Lung (tissue), 12 donors: Measurements from ENCODE around the gene TTLL9. TPM values are rescaled to one million over a fixed set of nuclear protein-coding genes. Genes with fewer than 3 reads are reported as not detected.

ENCODE experiments used
- ATAC-seq: fragments of 200-7000 bp; cut with Tn5 transposase; one replicate; pipeline ENCODE4 v1.9.1; 2020; ENCODE audit warnings: moderate number of reproducible peaks; ENCODE audit not compliant: insufficient read depth, low FRiP score
- DNase-seq, 3 donors: peaks; one replicate each; pipeline ENCODE4 v3.0.0-alpha.2; 2013 to 2017
- H3K27ac ChIP-seq, 2 donors: one replicate each; pipeline ENCODE4 v1.5.1; 2013; ENCODE audit warnings: mild to moderate bottlenecking in 2 of 2, moderate library complexity in 2 of 2, control low read depth in 1 of 2, inconsistent platforms in 1 of 2, low read depth in 1 of 2, low read length in 1 of 2
- H3K27me3 ChIP-seq, 3 donors: one replicate each; pipeline ENCODE4 v1.5.1; 2013; ENCODE audit warnings: low read length in 2 of 3; ENCODE audit not compliant: control insufficient read depth in 3 of 3, insufficient read depth in 3 of 3
- H3K36me3 ChIP-seq, 4 donors: one replicate each; pipeline ENCODE4 v1.5.1; 2013; ENCODE audit warnings: low read length in 4 of 4, mild to moderate bottlenecking in 1 of 4, moderate library complexity in 1 of 4; ENCODE audit not compliant: control insufficient read depth in 4 of 4, insufficient read depth in 4 of 4
- H3K4me1 ChIP-seq, 5 donors: one replicate each; pipeline ENCODE4 v1.5.1; 2013; ENCODE audit warnings: low read length in 5 of 5, mild to moderate bottlenecking in 2 of 5, moderate library complexity in 1 of 5; ENCODE audit not compliant: control insufficient read depth in 5 of 5, insufficient read depth in 5 of 5
- H3K4me3 ChIP-seq: one replicate; pipeline ENCODE4 v1.5.1; 2013; ENCODE audit warnings: mild to moderate bottlenecking, control low read depth, moderate library complexity
- H3K9ac ChIP-seq, 2 donors: one replicate each; pipeline ENCODE4 v1.5.1; 2013; ENCODE audit warnings: low read length in 2 of 2, control low read depth in 1 of 2; ENCODE audit not compliant: insufficient read depth in 1 of 2
- H3K9me3 ChIP-seq, 4 donors: one replicate each; pipeline ENCODE4 v1.5.1; 2013; ENCODE audit warnings: low read length in 3 of 4, mild to moderate bottlenecking in 1 of 4, moderate library complexity in 1 of 4; ENCODE audit not compliant: control insufficient read depth in 4 of 4, insufficient read depth in 3 of 4
- CTCF ChIP-seq: IDR thresholded peaks from 2 replicates; pipeline ENCODE4 v1.5.1; 2012; ENCODE audit warnings: mild to moderate bottlenecking; ENCODE audit errors: control extremely low read depth, extremely low read depth
- WGBS, 2 donors: extraction: QIAGEN DNeasy Blood & Tissue Kit; methylation state at CpG; one replicate each; pipeline ENCODE4 v1.1.7; 2013; 5-methylcytosine and 5-hydroxymethylcytosine counted together
- polyA plus RNA-seq, 2 donors: library from polyadenylated mRNA; stranded (reverse); fragments of 200-250 nt; gene quantifications; one replicate each; pipeline ENCODE4 v1.2.1, GENCODE V29; 2013
- total RNA-seq, 2 donors: library from RNA; depleted of rRNA in 1 of 2; stranded (reverse); fragments of >200 nt in 1 of 2; gene quantifications; one replicate each; pipeline ENCODE4 v1.2.1, GENCODE V29; 2014 to 2021
- donor health status: control.
- donor health status: control.
- donor health status: Bipolar disorder and iron deficiency.
- donor health status: healthy.
- donor health status: DM: yes; HTN: yes; CAD: no.

The TTLL9 gene
- total and polyA plus RNA-seq, 4 donors, result 1.9 to 8.9 (median 4.8) TPM

GRCh38 chr20:31838646-31839292 is 31.7 kb upstream of the TTLL9 start:
- DNase-seq (peak; percentile 45 to 59 (median 53)), ATAC-seq (no peak)
- WGBS, 2 donors, result 54 to 61% methylated on average over 9 of the region's 9 CpGs

GRCh38 chr20:31839782-31840487 is 30.5 kb upstream of the TTLL9 start:
- TF ChIP-seq CTCF, result no peak
- Histone ChIP-seq H3K9me3 (no peaks in the 10 kb centered on the region), H3K36me3 (no peaks in the 10 kb centered on the region), H3K9ac (no peak overlapping the region), H3K27me3 (no peaks in the 10 kb centered on the region), H3K27ac (no peak overlapping the region), H3K4me3 (no peak overlapping the region), H3K4me1 (peaks cover 3 to 72% (median 16%) of the 10 kb centered on the region in 5 donors)
- no peak for DNase-seq
- WGBS, 2 donors, result 65 to 68% methylated on average over 5 of the region's 5 CpGs
- no peak for ATAC-seq

More at GRCh38 chr20:31838646-31839292, 31.7 kb upstream of the TTLL9 start:
- H3K4me3 ChIP-seq, result no peak overlapping the region
- no peak overlapping the region for H3K9ac ChIP-seq
- no peak for TF ChIP-seq CTCF
- no peaks in the 10 kb centered on the region for H3K36me3 ChIP-seq
- peaks cover 3 to 77% (median 16%) of the 10 kb centered on the region in 5 donors for H3K4me1 ChIP-seq
- H3K27ac ChIP-seq, result no peak overlapping the region
- no peaks in the 10 kb centered on the region for H3K27me3 ChIP-seq
- H3K9me3 ChIP-seq, result no peaks in the 10 kb centered on the region

- WGBS, 2 donors, result 74 to 77% methylated on average over 15 of the region's 15 CpGs
- Histone ChIP-seq H3K9me3 (no peaks in the 10 kb centered on the region), H3K4me1 (peaks cover 3 to 75% (median 20%) of the 10 kb centered on the region in 5 donors), H3K4me3 (no peak overlapping the region), H3K27me3 (no peaks in the 10 kb centered on the region), H3K9ac (no peak overlapping the region), H3K36me3 (no peaks in the 10 kb centered on the region), H3K27ac (peak overlapping the region in 1 of 2 donors; percentile 34)
- DNase-seq (peak in 1 of 3 donors; percentile 35), ATAC-seq (no peak)
- no peak for TF ChIP-seq CTCF
Measured at GRCh38 chr20:31840906-31841816, 29.3 kb upstream of the TTLL9 start.
